Measurements from ENCODE around the gene ARHGEF11. TPM values are rescaled to one million over a fixed set of nuclear protein-coding genes. Genes with fewer than 3 reads are reported as not detected.
A peak's percentile ranks its signal among the peaks of the same experiment; 100 is the strongest.

Gene ARHGEF11
- polyA plus RNA-seq, 4 donors: 13.2 to 31.5 (median 18.0) TPM

DNA sequence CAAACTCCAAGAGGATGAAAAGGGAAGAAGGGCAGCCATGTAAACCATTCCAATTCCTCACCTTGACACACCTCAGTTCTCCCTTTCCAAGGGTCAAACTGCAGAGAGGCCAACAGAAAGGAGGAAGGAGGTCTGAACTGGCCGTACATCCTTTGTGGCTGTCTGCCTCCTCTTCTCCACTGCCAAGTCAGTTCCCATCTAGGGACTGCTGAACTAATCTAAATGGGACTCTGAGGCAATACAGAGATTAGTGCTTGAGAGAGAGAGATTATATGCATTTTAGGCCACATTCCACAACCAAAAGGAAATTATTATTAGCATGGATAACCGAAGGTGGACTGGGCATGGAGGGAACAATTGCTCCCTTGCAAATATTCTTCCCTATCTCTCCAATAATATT is 2.7 kb downstream of the ARHGEF11 start:
- H3K36me3 ChIP-seq (ENCODE audit: control insufficient read depth in 3 of 3, insufficient read depth in 2 of 3, low read depth in 1 of 3, low read length in 3 of 3): no peaks in the 10 kb centered on the region
- no peak overlapping the region for H3K27ac ChIP-seq (ENCODE audit: low read depth in 1 of 3, low read length in 2 of 3)
- FAIRE-seq (no peak), DNase-seq (peak in 1 of 2 donors; percentile 45)
- H3K4me1 ChIP-seq (ENCODE audit: control insufficient read depth in 3 of 3, insufficient read depth in 2 of 3, low read depth in 1 of 3, low read length in 2 of 3): peaks cover 9 to 30% (median 28%) of the 10 kb centered on the region in 3 donors
- H3K9me3 ChIP-seq (ENCODE audit: control insufficient read depth in 2 of 2, insufficient read depth in 1 of 2, low read depth in 1 of 2, low read length in 1 of 2): no peaks in the 10 kb centered on the region
- H3K27me3 ChIP-seq (ENCODE audit: control insufficient read depth in 3 of 3, insufficient read depth in 3 of 3, low read length in 3 of 3): no peaks in the 10 kb centered on the region
- 16 to 34% (median 29%) methylated on average over 2 of the region's 2 CpGs for WGBS, 3 donors
- H3K4me3 ChIP-seq (ENCODE audit: low read depth in 1 of 3, low read length in 3 of 3): peak overlapping the region in 1 of 3 donors; percentile 42

GRCh38 chr1:157040802-157041201 is 4.7 kb downstream of the ARHGEF11 start:
- WGBS, 3 donors: 24 to 62% (median 30%) methylated on average over 1 of the region's 1 CpG
- H3K4me3 ChIP-seq (ENCODE audit: low read depth in 1 of 3, low read length in 3 of 3): no peak overlapping the region
- H3K36me3 ChIP-seq (ENCODE audit: control insufficient read depth in 3 of 3, insufficient read depth in 2 of 3, low read depth in 1 of 3, low read length in 3 of 3): peaks cover 0 to 2% (median 0%) of the 10 kb centered on the region in 3 donors
- DNase-seq (no peak), FAIRE-seq (no peak)
- H3K27me3 ChIP-seq (ENCODE audit: control insufficient read depth in 3 of 3, insufficient read depth in 3 of 3, low read length in 3 of 3): no peaks in the 10 kb centered on the region
- no peaks in the 10 kb centered on the region for H3K9me3 ChIP-seq (ENCODE audit: control insufficient read depth in 2 of 2, insufficient read depth in 1 of 2, low read depth in 1 of 2, low read length in 1 of 2)
- H3K4me1 ChIP-seq (ENCODE audit: control insufficient read depth in 3 of 3, insufficient read depth in 2 of 3, low read depth in 1 of 3, low read length in 2 of 3): peaks cover 9 to 28% (median 27%) of the 10 kb centered on the region in 3 donors
- no peak overlapping the region for H3K27ac ChIP-seq (ENCODE audit: low read depth in 1 of 3, low read length in 2 of 3)

DNA sequence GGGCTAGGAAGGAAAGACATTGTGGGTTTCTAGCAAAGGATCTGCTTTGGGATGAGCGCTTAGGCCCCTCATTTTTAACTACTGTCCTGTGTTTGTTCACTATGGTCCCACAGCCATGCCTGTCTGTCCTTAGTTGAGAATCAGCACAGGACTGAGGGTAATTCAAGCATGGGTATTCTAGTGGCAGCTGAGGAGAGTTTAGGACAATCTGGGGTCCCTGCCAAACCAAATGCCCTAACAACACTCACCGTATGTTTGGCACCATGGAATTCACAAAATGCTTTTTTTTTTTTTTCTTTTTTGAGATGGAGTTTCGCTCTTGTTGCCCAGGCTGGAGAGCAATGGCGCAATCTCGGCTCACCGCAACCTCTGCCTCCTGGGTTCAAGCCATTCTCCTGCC is 10.4 kb downstream of the ARHGEF11 start:
- Histone ChIP-seq H3K9me3 (ENCODE audit: control insufficient read depth in 2 of 2, insufficient read depth in 1 of 2, low read depth in 1 of 2, low read length in 1 of 2) (no peaks in the 10 kb centered on the region), H3K4me1 (ENCODE audit: control insufficient read depth in 3 of 3, insufficient read depth in 2 of 3, low read depth in 1 of 3, low read length in 2 of 3) (peaks cover 0 to under 1% (median 0%) of the 10 kb centered on the region in 3 donors), H3K27me3 (ENCODE audit: control insufficient read depth in 3 of 3, insufficient read depth in 3 of 3, low read length in 3 of 3) (no peaks in the 10 kb centered on the region), H3K27ac (ENCODE audit: low read depth in 1 of 3, low read length in 2 of 3) (no peak overlapping the region), H3K4me3 (ENCODE audit: low read depth in 1 of 3, low read length in 3 of 3) (no peak overlapping the region), H3K36me3 (ENCODE audit: control insufficient read depth in 3 of 3, insufficient read depth in 2 of 3, low read depth in 1 of 3, low read length in 3 of 3) (peaks cover 0 to 12% (median 0%) of the 10 kb centered on the region in 3 donors)
- DNase-seq (no peak), FAIRE-seq (no peak)
- 94 to 98% (median 95%) methylated on average over 6 of the region's 6 CpGs for WGBS, 3 donors

- no peak for DNase-seq
- FAIRE-seq: no peak
- no peak overlapping the region for H3K4me3 ChIP-seq (ENCODE audit: low read depth in 1 of 3, low read length in 3 of 3)
Observed at GRCh38 chr1:157034137-157034800, 11.3 kb downstream of the ARHGEF11 start.

GRCh38 chr1:157033357-157033876 is 12.1 kb downstream of the ARHGEF11 start:
- 78 to 88% (median 82%) methylated on average over 3 of the region's 3 CpGs for WGBS, 3 donors
- H3K4me3 ChIP-seq (ENCODE audit: low read depth in 1 of 3, low read length in 3 of 3): no peak overlapping the region
- no peaks in the 10 kb centered on the region for H3K9me3 ChIP-seq (ENCODE audit: control insufficient read depth in 2 of 2, insufficient read depth in 1 of 2, low read depth in 1 of 2, low read length in 1 of 2)
- DNase-seq (no peak), FAIRE-seq (no peak)
- H3K27me3 ChIP-seq (ENCODE audit: control insufficient read depth in 3 of 3, insufficient read depth in 3 of 3, low read length in 3 of 3): no peaks in the 10 kb centered on the region
- no peak overlapping the region for H3K27ac ChIP-seq (ENCODE audit: low read depth in 1 of 3, low read length in 2 of 3)
- H3K4me1 ChIP-seq (ENCODE audit: control insufficient read depth in 3 of 3, insufficient read depth in 2 of 3, low read depth in 1 of 3, low read length in 2 of 3): no peaks in the 10 kb centered on the region
- peaks cover 0 to 12% (median 0%) of the 10 kb centered on the region in 3 donors for H3K36me3 ChIP-seq (ENCODE audit: control insufficient read depth in 3 of 3, insufficient read depth in 2 of 3, low read depth in 1 of 3, low read length in 3 of 3)

More at GRCh38 chr1:157034137-157034800, 11.3 kb downstream of the ARHGEF11 start:
- 78 to 82% (median 79%) methylated on average over 7 of the region's 7 CpGs for WGBS, 3 donors
- Histone ChIP-seq H3K27ac (ENCODE audit: low read depth in 1 of 3, low read length in 2 of 3) (no peak overlapping the region), H3K4me1 (ENCODE audit: control insufficient read depth in 3 of 3, insufficient read depth in 2 of 3, low read depth in 1 of 3, low read length in 2 of 3) (no peaks in the 10 kb centered on the region), H3K27me3 (ENCODE audit: control insufficient read depth in 3 of 3, insufficient read depth in 3 of 3, low read length in 3 of 3) (no peaks in the 10 kb centered on the region), H3K9me3 (ENCODE audit: control insufficient read depth in 2 of 2, insufficient read depth in 1 of 2, low read depth in 1 of 2, low read length in 1 of 2) (no peaks in the 10 kb centered on the region), H3K36me3 (ENCODE audit: control insufficient read depth in 3 of 3, insufficient read depth in 2 of 3, low read depth in 1 of 3, low read length in 3 of 3) (peaks cover 0 to 12% (median 0%) of the 10 kb centered on the region in 3 donors)

- FAIRE-seq (no peak), DNase-seq (no peak)
- H3K4me1 ChIP-seq (ENCODE audit: control insufficient read depth in 3 of 3, insufficient read depth in 2 of 3, low read depth in 1 of 3, low read length in 2 of 3): no peaks in the 10 kb centered on the region
- no peaks in the 10 kb centered on the region for H3K27me3 ChIP-seq (ENCODE audit: control insufficient read depth in 3 of 3, insufficient read depth in 3 of 3, low read length in 3 of 3)
- 59 to 76% (median 64%) methylated on average over 3 of the region's 3 CpGs for WGBS, 3 donors
- H3K4me3 ChIP-seq (ENCODE audit: low read depth in 1 of 3, low read length in 3 of 3): no peak overlapping the region
- H3K36me3 ChIP-seq (ENCODE audit: control insufficient read depth in 3 of 3, insufficient read depth in 2 of 3, low read depth in 1 of 3, low read length in 3 of 3): peaks cover 0 to 12% (median 0%) of the 10 kb centered on the region in 3 donors
- H3K9me3 ChIP-seq (ENCODE audit: control insufficient read depth in 2 of 2, insufficient read depth in 1 of 2, low read depth in 1 of 2, low read length in 1 of 2): no peaks in the 10 kb centered on the region
- H3K27ac ChIP-seq (ENCODE audit: low read depth in 1 of 3, low read length in 2 of 3): no peak overlapping the region
Observed at GRCh38 chr1:157032303-157032702, 13.2 kb downstream of the ARHGEF11 start.

GRCh38 chr1:157030728-157031127 is 14.8 kb downstream of the ARHGEF11 start:
- DNase-seq (no peak), FAIRE-seq (no peak)
- H3K4me1 ChIP-seq (ENCODE audit: control insufficient read depth in 3 of 3, insufficient read depth in 2 of 3, low read depth in 1 of 3, low read length in 2 of 3): no peaks in the 10 kb centered on the region
- WGBS, 3 donors: 88 to 98% (median 94%) methylated on average over 2 of the region's 2 CpGs
- H3K36me3 ChIP-seq (ENCODE audit: control insufficient read depth in 3 of 3, insufficient read depth in 2 of 3, low read depth in 1 of 3, low read length in 3 of 3): peaks cover 0 to 12% (median 0%) of the 10 kb centered on the region in 3 donors
- no peaks in the 10 kb centered on the region for H3K27me3 ChIP-seq (ENCODE audit: control insufficient read depth in 3 of 3, insufficient read depth in 3 of 3, low read length in 3 of 3)
- H3K4me3 ChIP-seq (ENCODE audit: low read depth in 1 of 3, low read length in 3 of 3): no peak overlapping the region
- no peaks in the 10 kb centered on the region for H3K9me3 ChIP-seq (ENCODE audit: control insufficient read depth in 2 of 2, insufficient read depth in 1 of 2, low read depth in 1 of 2, low read length in 1 of 2)
- no peak overlapping the region for H3K27ac ChIP-seq (ENCODE audit: low read depth in 1 of 3, low read length in 2 of 3)

GRCh38 chr1:157028674-157029073 is 16.9 kb downstream of the ARHGEF11 start:
- WGBS, 3 donors: 52 to 70% (median 54%) methylated on average over 4 of the region's 4 CpGs
- Histone ChIP-seq H3K27me3 (ENCODE audit: control insufficient read depth in 3 of 3, insufficient read depth in 3 of 3, low read length in 3 of 3) (no peaks in the 10 kb centered on the region), H3K4me3 (ENCODE audit: low read depth in 1 of 3, low read length in 3 of 3) (no peak overlapping the region), H3K4me1 (ENCODE audit: control insufficient read depth in 3 of 3, insufficient read depth in 2 of 3, low read depth in 1 of 3, low read length in 2 of 3) (no peaks in the 10 kb centered on the region), H3K36me3 (ENCODE audit: control insufficient read depth in 3 of 3, insufficient read depth in 2 of 3, low read depth in 1 of 3, low read length in 3 of 3) (peaks cover 0 to 6% (median 0%) of the 10 kb centered on the region in 3 donors), H3K27ac (ENCODE audit: low read depth in 1 of 3, low read length in 2 of 3) (no peak overlapping the region), H3K9me3 (ENCODE audit: control insufficient read depth in 2 of 2, insufficient read depth in 1 of 2, low read depth in 1 of 2, low read length in 1 of 2) (no peaks in the 10 kb centered on the region)
- FAIRE-seq: no peak
- DNase-seq: peak in 1 of 2 donors; percentile 25

All from small intestine (tissue), 7 donors.